Endothelial cell of umbilical vein (primary cell): ENCODE measurements around the gene GABBR2. TPM values are rescaled to one million over a fixed set of nuclear protein-coding genes. Genes with fewer than 3 reads are reported as not detected.

Experiments
- BruUV-seq: library from RNA; stranded (reverse); fragments of 400-500 nt; replicated peaks from 2 replicates; lab custom pipeline; 2021; lab: Mats Ljungman, UMichigan
- CTCF ChIA-PET: fragments of 300-600, 350-600 bp; sonication (Branson Sonifier 250); formaldehyde crosslinking; loops from one replicate; lab custom pipeline; 2021; ENCODE audit warnings: antibody characterized with exemption, inconsistent platforms; lab: Charles Lee
- POLR2A ChIA-PET: fragments of 300-600, 350-600 bp; sonication (Branson Sonifier 250); formaldehyde crosslinking; loops from one replicate; lab custom pipeline; 2021; ENCODE audit warnings: antibody characterized with exemption, inconsistent platforms; lab: Charles Lee
- DNase-seq: peaks from one replicate; pipeline ENCODE4 v3.0.0-alpha.2; 2011; ENCODE audit warnings: low read depth, low spot score
- FAIRE-seq: peaks from 2 replicates; lab custom pipeline; 2011; peaks lifted over from hg19 to GRCh38; lab: Jason Lieb, UNC
- H2AFZ ChIP-seq: 2 replicates; pipeline ENCODE4 v1.6.0; 2012; ENCODE audit warnings: low read depth, low read length, control low read depth, inconsistent platforms
- H3K27ac ChIP-seq: 2 replicates; pipeline ENCODE4 v1.5.1; 2011; ENCODE audit warnings: low read depth, mild to moderate bottlenecking, control low read depth, low read length, moderate library complexity; ENCODE audit not compliant: insufficient read depth
- H3K27me3 ChIP-seq, 2 experiments: 2 replicates each; pipeline versions ENCODE4 v1.6.0 to v1.6.1; 2011; ENCODE audit warnings: low read length in 2 of 2, mixed read lengths in 1 of 2; ENCODE audit not compliant: control insufficient read depth in 2 of 2, insufficient read depth in 2 of 2
- H3K36me3 ChIP-seq, 2 experiments: 2 replicates in 1 of 2; 3 replicates in 1 of 2; pipeline ENCODE4 v1.5.1; 2011; ENCODE audit warnings: low read length in 2 of 2, mild to moderate bottlenecking in 1 of 2, moderate library complexity in 1 of 2; ENCODE audit not compliant: control insufficient read depth in 2 of 2, insufficient read depth in 2 of 2; ENCODE audit errors: extremely low read depth in 1 of 2
- H3K4me1 ChIP-seq: 3 replicates; pipeline ENCODE4 v1.5.1; 2011; ENCODE audit warnings: mild to moderate bottlenecking, low read length; ENCODE audit not compliant: control insufficient read depth, insufficient read depth; ENCODE audit errors: extremely low read depth
- H3K4me2 ChIP-seq: 2 replicates; pipeline ENCODE4 v1.6.1; 2011; ENCODE audit warnings: low read length, control low read depth, mixed read lengths; ENCODE audit not compliant: insufficient read depth
- H3K4me3 ChIP-seq, 3 experiments: fragments of 200-600 bp in 1 of 3; sonication (generic), shearing (Covaris generic) in 1 of 3; replicated peaks in 1 of 3; 2 replicates each; pipeline ENCODE4 v1.5.1; 2011 to 2016; ENCODE audit warnings: control low read depth in 3 of 3, low read length in 3 of 3, mild to moderate bottlenecking in 2 of 3, inconsistent platforms in 1 of 3, low read depth in 1 of 3, moderate library complexity in 1 of 3; ENCODE audit not compliant: insufficient read depth in 1 of 3
- H3K79me2 ChIP-seq: 2 replicates; pipeline ENCODE4 v1.6.0; 2012; ENCODE audit warnings: low read length, inconsistent platforms; ENCODE audit not compliant: control insufficient read depth, insufficient read depth
- H3K9ac ChIP-seq: replicated peaks from 2 replicates; pipeline ENCODE3; 2011; ENCODE audit warnings: low read length, control low read depth; ENCODE audit not compliant: insufficient read depth; ENCODE audit errors: extremely low read depth
- H3K9me1 ChIP-seq: replicated peaks from 3 replicates; pipeline ENCODE4 v1.6.0; 2011; ENCODE audit warnings: mild to moderate bottlenecking, low read length; ENCODE audit not compliant: control insufficient read depth, insufficient read depth; ENCODE audit errors: extremely low read depth
- H3K9me3 ChIP-seq: replicated peaks from 2 replicates; pipeline ENCODE4 v1.5.1; 2012; ENCODE audit warnings: low read length, inconsistent platforms; ENCODE audit not compliant: control insufficient read depth, insufficient read depth
- H4K20me1 ChIP-seq: replicated peaks from 2 replicates; pipeline ENCODE3; 2011; ENCODE audit warnings: mild to moderate bottlenecking, low read length; ENCODE audit not compliant: control insufficient read depth, insufficient read depth; ENCODE audit errors: extremely low read depth
- EZH2 ChIP-seq: IDR thresholded peaks from 2 replicates; pipeline ENCODE4 v1.6.1; 2012; ENCODE audit warnings: borderline replicate concordance, low read depth, mild to moderate bottlenecking, moderate library complexity, low read length, inconsistent platforms; ENCODE audit not compliant: severe bottlenecking
- FOS ChIP-seq: IDR thresholded peaks from 2 replicates; pipeline ENCODE4 v1.6.1; 2011; ENCODE audit warnings: mild to moderate bottlenecking, low read length, moderate library complexity, borderline replicate concordance; ENCODE audit not compliant: insufficient read depth
- GATA2 ChIP-seq: IDR thresholded peaks from 2 replicates; pipeline ENCODE4 v1.7.0; 2011; ENCODE audit warnings: low read depth, mild to moderate bottlenecking, moderate library complexity, mixed read lengths, low read length; ENCODE audit not compliant: insufficient read length, insufficient read depth
- JUN ChIP-seq: IDR thresholded peaks from 2 replicates; pipeline ENCODE4 v1.6.1; 2011; ENCODE audit warnings: borderline replicate concordance, low read depth; ENCODE audit not compliant: insufficient read length, insufficient read depth
- MYC ChIP-seq: IDR thresholded peaks from one replicate; pipeline ENCODE4 v1.6.1; 2011; ENCODE audit warnings: mild to moderate bottlenecking, low read depth, low read length
- POLR2A ChIP-seq: IDR thresholded peaks from 2 replicates; pipeline ENCODE4 v1.6.1; 2012; ENCODE audit warnings: low read depth, mild to moderate bottlenecking, control low read depth, low read length
- POLR2AphosphoS5 ChIP-seq: IDR thresholded peaks from 2 replicates; pipeline ENCODE4 v1.6.1; 2012; ENCODE audit warnings: low read depth, mild to moderate bottlenecking, control low read depth, low read length, moderate library complexity; ENCODE audit not compliant: insufficient read depth
- dilution Hi-C: fragments of 300-500 bp; cut with MboI; formaldehyde crosslinking; loops from one replicate; pipeline ENCODE4 v1.15.0; 2019; ENCODE audit warnings: low sequenced_read_pairs; ENCODE audit not compliant: extremely low pct_ligation_motif_present
- intact Hi-C: fragments of 100-400 bp; cut with micrococcal nuclease; formaldehyde crosslinking; loops from one replicate; pipeline ENCODE4 v1.10.0; 2022
- polyA plus RNA-seq, 4 experiments: library from polyadenylated mRNA; depleted of rRNA in 3 of 4; stranded (reverse) in 3 of 4; unstranded in 1 of 4; fragments of >200 nt; gene quantifications; 2 replicates each; pipeline versions ENCODE4 v1.2.1 to v1.2.3, GENCODE V29; 2011 to 2012; ENCODE audit warnings: missing spikeins in 1 of 4
- total RNA-seq: library from RNA; stranded (reverse); gene quantifications from 2 replicates; pipeline ENCODE4 v1.2.3, GENCODE V29; 2021
- TF ChIP-seq, protein P1 (sequence below), 2 donors: IDR thresholded peaks; 1 replicate in 1 of 2; 2 replicates in 1 of 2; pipeline ENCODE4 v1.5.1; 2011; ENCODE audit warnings: low read length in 2 of 2, mild to moderate bottlenecking in 2 of 2, moderate library complexity in 2 of 2, control low read depth in 1 of 2, inconsistent platforms in 1 of 2, low read depth in 1 of 2; ENCODE audit not compliant: insufficient read depth in 1 of 2; ENCODE audit errors: extremely low read depth in 1 of 2
- TF ChIP-seq, protein P2 (sequence below): IDR thresholded peaks from 2 replicates; pipeline ENCODE4 v1.6.1; 2011; ENCODE audit not compliant: insufficient read depth, insufficient read length

The GABBR2 gene
- total and polyA plus RNA-seq, 2 donors (not counting 3 experiments of a cell fraction or from before 2014, with no cell fraction given) = 1.1 to 9.2 TPM

DNA sequence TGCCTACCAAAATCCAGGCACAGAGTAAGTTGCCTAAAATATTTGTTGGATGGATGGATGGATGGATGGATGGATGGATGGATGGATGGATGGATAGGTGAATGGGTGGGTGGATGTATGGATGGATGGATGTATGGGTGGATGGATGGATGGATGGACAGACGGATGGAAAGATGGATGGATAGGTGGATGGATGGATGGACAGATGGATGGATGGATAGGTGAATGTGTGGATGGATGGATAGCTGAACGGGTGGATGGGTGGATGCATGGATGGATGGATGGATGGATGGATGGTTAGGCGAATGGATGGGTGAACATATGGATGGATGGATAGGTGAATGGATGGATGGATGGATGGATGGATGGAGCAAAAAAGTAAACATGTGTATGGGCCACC lies 131.9 kb downstream of the GABBR2 start:
- H3K27me3 ChIP-seq = no peaks in the 10 kb centered on the region
- H2AFZ ChIP-seq = no peak overlapping the region
- no peak overlapping the region for H3K9ac ChIP-seq
- no peak overlapping the region for H3K27ac ChIP-seq
- H3K9me1 ChIP-seq = no peaks in the 10 kb centered on the region
- no peak overlapping the region for H3K4me2 ChIP-seq
- no peaks in the 10 kb centered on the region for H3K79me2 ChIP-seq
- no peaks in the 10 kb centered on the region for H3K36me3 ChIP-seq
- no peak for DNase-seq
- POLR2A ChIA-PET = no interaction called here
- TF ChIP-seq, protein P1, sequence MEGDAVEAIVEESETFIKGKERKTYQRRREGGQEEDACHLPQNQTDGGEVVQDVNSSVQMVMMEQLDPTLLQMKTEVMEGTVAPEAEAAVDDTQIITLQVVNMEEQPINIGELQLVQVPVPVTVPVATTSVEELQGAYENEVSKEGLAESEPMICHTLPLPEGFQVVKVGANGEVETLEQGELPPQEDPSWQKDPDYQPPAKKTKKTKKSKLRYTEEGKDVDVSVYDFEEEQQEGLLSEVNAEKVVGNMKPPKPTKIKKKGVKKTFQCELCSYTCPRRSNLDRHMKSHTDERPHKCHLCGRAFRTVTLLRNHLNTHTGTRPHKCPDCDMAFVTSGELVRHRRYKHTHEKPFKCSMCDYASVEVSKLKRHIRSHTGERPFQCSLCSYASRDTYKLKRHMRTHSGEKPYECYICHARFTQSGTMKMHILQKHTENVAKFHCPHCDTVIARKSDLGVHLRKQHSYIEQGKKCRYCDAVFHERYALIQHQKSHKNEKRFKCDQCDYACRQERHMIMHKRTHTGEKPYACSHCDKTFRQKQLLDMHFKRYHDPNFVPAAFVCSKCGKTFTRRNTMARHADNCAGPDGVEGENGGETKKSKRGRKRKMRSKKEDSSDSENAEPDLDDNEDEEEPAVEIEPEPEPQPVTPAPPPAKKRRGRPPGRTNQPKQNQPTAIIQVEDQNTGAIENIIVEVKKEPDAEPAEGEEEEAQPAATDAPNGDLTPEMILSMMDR (IDR thresholded peaks at IDR 0.05; ENCODE audit: extremely low read depth in 1 of 2, insufficient read depth in 1 of 2, low read depth in 1 of 2, low read length in 2 of 2) = no peak
- no peak for TF ChIP-seq EZH2
- TF ChIP-seq FOS = no peak
- TF ChIP-seq, protein P2, sequence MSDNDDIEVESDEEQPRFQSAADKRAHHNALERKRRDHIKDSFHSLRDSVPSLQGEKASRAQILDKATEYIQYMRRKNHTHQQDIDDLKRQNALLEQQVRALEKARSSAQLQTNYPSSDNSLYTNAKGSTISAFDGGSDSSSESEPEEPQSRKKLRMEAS = no peak
- TF ChIP-seq JUN = no peak
- no peak for TF ChIP-seq POLR2A
- TF ChIP-seq MYC = no peak
- TF ChIP-seq POLR2AphosphoS5 = no peak
- no peak for TF ChIP-seq GATA2
- H4K20me1 ChIP-seq = no peaks in the 10 kb centered on the region
- no peak overlapping the region for H3K4me3 ChIP-seq
- no peaks in the 10 kb centered on the region for H3K4me1 ChIP-seq
- BruUV-seq = no TSS peak
- CTCF ChIA-PET = no interaction called here
- H3K9me3 ChIP-seq = no peaks in the 10 kb centered on the region
- intact Hi-C loops = no loop called here
- FAIRE-seq = no peak
- dilution Hi-C loops = no loop called here
